NCI-H510A (cell line): ENCODE data around the gene ZNF579.

Experiments
- DNase-seq: peaks from one replicate; lab custom pipeline; 2025; lab: John Stamatoyannopoulos, UW

ZNF579 gene

GRCh38 chr19:55580628-55581144, at the start of gene ZNF579:
TSS of gene ZNF579 (minus strand) at chr19:55580848. CDS start at chr19:55579639, 1,209 bp downstream.
- DNase-seq: peak; percentile 85

GRCh38 chr19:55626350-55626749, 45.7 kb upstream of the ZNF579 start:
- no peak for DNase-seq

- no peak for DNase-seq
Observed at GRCh38 chr19:55625004-55625326, 44.3 kb upstream of the ZNF579 start.

GRCh38 chr19:55624109-55625003, 43.7 kb upstream of the ZNF579 start, which contains the start of gene ZNF784:
TSS of gene ZNF784 (minus strand) at chr19:55624566. CDS start at chr19:55624561, 5 bp downstream.
- peak; percentile 85 for DNase-seq

- no peak for DNase-seq
Observed at GRCh38 chr19:55623561-55623960, 42.9 kb upstream of the ZNF579 start.

GRCh38 chr19:55623130-55623529, 42.5 kb upstream of the ZNF579 start:
- no peak for DNase-seq

GRCh38 chr19:55622242-55622969, 41.8 kb upstream of the ZNF579 start:
- no peak for DNase-seq

- no peak for DNase-seq
Observed at GRCh38 chr19:55621673-55622231, 41.1 kb upstream of the ZNF579 start.

- DNase-seq: no peak
Observed at GRCh38 chr19:55621205-55621672, 40.6 kb upstream of the ZNF579 start.

GRCh38 chr19:55620410-55621204, 40.0 kb upstream of the ZNF579 start:
- DNase-seq: no peak

GRCh38 chr19:55619286-55619685, 38.6 kb upstream of the ZNF579 start:
- DNase-seq: no peak

GRCh38 chr19:55618426-55618825, 37.8 kb upstream of the ZNF579 start:
- DNase-seq: no peak

- DNase-seq: no peak
Observed at GRCh38 chr19:55617426-55617825, 36.8 kb upstream of the ZNF579 start.

GRCh38 chr19:55616395-55616875, 35.8 kb upstream of the ZNF579 start:
- DNase-seq: no peak

GRCh38 chr19:55615543-55616394, 35.1 kb upstream of the ZNF579 start:
- no peak for DNase-seq

- no peak for DNase-seq
Observed at GRCh38 chr19:55614711-55615542, 34.3 kb upstream of the ZNF579 start.

GRCh38 chr19:55613930-55614710, 33.5 kb upstream of the ZNF579 start:
- DNase-seq: no peak

- DNase-seq: no peak
Observed at GRCh38 chr19:55613396-55613795, 32.7 kb upstream of the ZNF579 start.
